ENCODE results near the gene DECR2. TPM values are rescaled to one million over a fixed set of nuclear protein-coding genes. Genes with fewer than 3 reads are reported as not detected.

The DECR2 gene
- total RNA-seq, 1 experiment from 2014 or later: 17.1 TPM

DNA sequence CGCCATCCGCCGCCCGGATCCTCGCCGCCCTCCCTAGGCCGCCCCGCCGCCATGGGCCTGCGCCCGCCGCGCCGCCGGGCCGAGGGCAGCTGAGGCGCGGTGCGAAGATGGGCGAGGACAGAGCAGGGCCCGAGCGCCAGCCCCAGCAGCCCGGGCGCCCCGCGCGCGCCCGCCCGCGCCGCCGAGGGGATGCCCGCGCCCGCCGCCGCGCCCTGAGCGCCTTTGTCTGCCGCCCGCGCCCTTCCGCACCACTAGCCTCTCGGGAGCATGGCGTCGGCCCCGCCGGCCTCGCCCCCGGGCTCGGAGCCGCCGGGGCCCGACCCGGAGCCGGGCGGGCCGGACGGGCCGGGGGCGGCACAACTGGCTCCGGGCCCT is 24.0 kb downstream of the DECR2 start:
- BruUV-seq (replicated peaks): no TSS peak
- CTCF ChIA-PET: interaction anchor here (0.6 to 1.2 kb wide), 2 partner anchors 24 to 62 kb away, joined by 3 read pairs; partner anchors contain the start of gene DECR2
- H3K4me1 ChIP-seq (ENCODE audit: control insufficient read depth in 1 of 2, insufficient read depth in 2 of 2, low read length in 2 of 2): peaks cover 16 to 35% of the 10 kb centered on the region in 2 experiments

DNA sequence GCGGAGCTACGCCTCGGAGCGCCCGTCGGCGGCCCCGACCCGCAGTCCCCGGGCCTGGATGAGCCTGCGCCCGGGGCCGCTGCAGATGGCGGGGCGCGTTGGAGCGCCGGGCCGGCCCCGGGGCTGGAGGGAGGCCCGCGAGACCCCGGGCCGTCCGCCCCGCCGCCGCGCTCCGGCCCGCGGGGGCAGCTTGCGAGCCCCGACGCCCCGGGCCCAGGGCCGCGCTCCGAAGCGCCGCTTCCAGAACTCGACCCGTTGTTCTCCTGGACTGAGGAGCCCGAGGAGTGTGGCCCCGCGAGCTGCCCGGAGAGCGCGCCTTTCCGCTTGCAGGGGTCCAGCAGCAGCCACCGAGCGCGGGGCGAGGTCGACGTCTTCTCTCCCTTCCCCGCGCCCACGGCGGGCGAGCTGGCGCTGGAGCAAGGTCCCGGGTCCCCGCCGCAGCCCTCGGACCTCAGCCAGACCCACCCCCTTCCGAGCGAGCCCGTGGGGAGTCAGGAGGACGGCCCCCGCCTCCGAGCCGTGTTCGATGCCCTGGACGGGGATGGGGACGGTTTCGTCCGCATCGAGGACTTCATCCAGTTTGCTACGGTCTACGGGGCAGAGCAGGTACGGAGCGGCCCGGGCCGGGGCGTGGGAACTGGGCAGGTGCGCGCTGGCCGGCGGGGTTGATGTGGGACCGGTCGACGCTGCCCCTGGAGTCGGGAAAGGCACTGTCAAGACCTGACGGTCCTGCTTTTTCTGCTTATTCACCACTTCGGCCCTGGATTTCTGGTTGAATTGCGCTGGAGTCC is 24.6 kb downstream of the DECR2 start:
- ChIA-PET POLR2A (no interaction called here), RAD21 (ENCODE audit: low non-redundant PET in 1 of 2, low total read pairs in 2 of 2, uncharacterized antibody in 2 of 2, unreplicated experiment in 2 of 2) (no interaction called here), CTCF (interaction anchor here (1.2 kb wide), 1 partner anchor 62 kb away, joined by 3 read pairs; no protein-coding TSS in a partner anchor)
- peaks cover 16 to 35% of the 10 kb centered on the region in 2 experiments for H3K4me1 ChIP-seq (ENCODE audit: control insufficient read depth in 1 of 2, insufficient read depth in 2 of 2, low read length in 2 of 2)
- ATAC-seq (no peak; the same call in 1 of the 2 replicates), DNase-seq (ENCODE audit: low read depth, low spot score) (no peak)
- peaks cover 15% of the 10 kb centered on the region; the same call in 1 of the 2 replicates for H3K79me2 ChIP-seq (ENCODE audit: insufficient read depth, low read length)
- peak overlapping the region; percentile 79 for H3K4me2 ChIP-seq (ENCODE audit: low read length)
- intact Hi-C loops (cut with micrococcal nuclease): no loop called here
- H4K20me1 ChIP-seq (ENCODE audit: insufficient read depth): no peaks in the 10 kb centered on the region
- peak overlapping the region; percentile 43; the same call in 1 of the 2 replicates for H3K27ac ChIP-seq (ENCODE audit: low read depth, low read length)
- no TSS peak for BruUV-seq (replicated peaks)
- no peaks in the 10 kb centered on the region for H3K9me3 ChIP-seq (ENCODE audit: control insufficient read depth in 1 of 2, insufficient read depth in 1 of 2, low read depth in 1 of 2, low read length in 2 of 2)
- TF ChIP-seq EGR1 (IDR thresholded peaks at IDR 0.05; ENCODE audit: low read depth) (no peak), CEBPB (IDR thresholded peaks at IDR 0.05; ENCODE audit: low read depth) (no peak), ZFX (IDR thresholded peaks at IDR 0.05) (no peak; the same call in 1 of the 2 replicates), EZH2 (IDR thresholded peaks at IDR 0.05) (no peak), EZH2phosphoT487 (IDR thresholded peaks at IDR 0.05; ENCODE audit: borderline replicate concordance) (no peak), ELF1 (IDR thresholded peaks at IDR 0.05; ENCODE audit: borderline replicate concordance, low read depth) (no peak), POLR2A (IDR thresholded peaks at IDR 0.05; ENCODE audit: borderline replicate concordance, extremely low read depth, insufficient read depth, insufficient read length) (no peak), FOSL1 (IDR thresholded peaks at IDR 0.05; ENCODE audit: low read depth) (no peak)
- TF ChIP-seq, protein P1, sequence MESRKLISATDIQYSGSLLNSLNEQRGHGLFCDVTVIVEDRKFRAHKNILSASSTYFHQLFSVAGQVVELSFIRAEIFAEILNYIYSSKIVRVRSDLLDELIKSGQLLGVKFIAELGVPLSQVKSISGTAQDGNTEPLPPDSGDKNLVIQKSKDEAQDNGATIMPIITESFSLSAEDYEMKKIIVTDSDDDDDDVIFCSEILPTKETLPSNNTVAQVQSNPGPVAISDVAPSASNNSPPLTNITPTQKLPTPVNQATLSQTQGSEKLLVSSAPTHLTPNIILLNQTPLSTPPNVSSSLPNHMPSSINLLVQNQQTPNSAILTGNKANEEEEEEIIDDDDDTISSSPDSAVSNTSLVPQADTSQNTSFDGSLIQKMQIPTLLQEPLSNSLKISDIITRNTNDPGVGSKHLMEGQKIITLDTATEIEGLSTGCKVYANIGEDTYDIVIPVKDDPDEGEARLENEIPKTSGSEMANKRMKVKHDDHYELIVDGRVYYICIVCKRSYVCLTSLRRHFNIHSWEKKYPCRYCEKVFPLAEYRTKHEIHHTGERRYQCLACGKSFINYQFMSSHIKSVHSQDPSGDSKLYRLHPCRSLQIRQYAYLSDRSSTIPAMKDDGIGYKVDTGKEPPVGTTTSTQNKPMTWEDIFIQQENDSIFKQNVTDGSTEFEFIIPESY (IDR thresholded peaks at IDR 0.05; ENCODE audit: extremely low read depth, insufficient replicate concordance, low read length): no peak
- peak overlapping the region; percentile 43 to 59 for H3K4me3 ChIP-seq (replicated peaks in 1 of 2; ENCODE audit: low read depth in 1 of 2, low read length in 2 of 2)
- no peak overlapping the region for H2AFZ ChIP-seq (ENCODE audit: low read depth, low read length, poor library complexity, severe bottlenecking)
- H3K36me3 ChIP-seq (ENCODE audit: control insufficient read depth in 1 of 2, insufficient read depth in 2 of 2, low read length in 2 of 2): no peaks in the 10 kb centered on the region
- H3K9me2 ChIP-seq (ENCODE audit: insufficient read depth): no peaks in the 10 kb centered on the region
- peak overlapping the region; percentile 52 for H3K9ac ChIP-seq (ENCODE audit: low read length)
- no peaks in the 10 kb centered on the region for H3K27me3 ChIP-seq (ENCODE audit: insufficient read depth, low read length)

More for the DNA sequence above, 24.0 kb downstream of the DECR2 start:
- H3K36me3 ChIP-seq (ENCODE audit: control insufficient read depth in 1 of 2, insufficient read depth in 2 of 2, low read length in 2 of 2): no peaks in the 10 kb centered on the region
- no peak for DNase-seq (ENCODE audit: low read depth, low spot score)
- H4K20me1 ChIP-seq (ENCODE audit: insufficient read depth): no peaks in the 10 kb centered on the region
- RAD21 ChIA-PET (ENCODE audit: low non-redundant PET in 1 of 2, low total read pairs in 2 of 2, uncharacterized antibody in 2 of 2, unreplicated experiment in 2 of 2): no interaction called here
- H2AFZ ChIP-seq (ENCODE audit: low read depth, low read length, poor library complexity, severe bottlenecking): no peak overlapping the region
- H3K9ac ChIP-seq (ENCODE audit: low read length): peak overlapping the region; percentile 55; the same call in 1 of the 2 replicates
- H3K9me2 ChIP-seq (ENCODE audit: insufficient read depth): no peaks in the 10 kb centered on the region
- intact Hi-C loops (cut with micrococcal nuclease): no loop called here
- H3K27me3 ChIP-seq (ENCODE audit: insufficient read depth, low read length): no peaks in the 10 kb centered on the region
- TF ChIP-seq ZFX (IDR thresholded peaks at IDR 0.05): peak; percentile 66
- TF ChIP-seq, protein P2, sequence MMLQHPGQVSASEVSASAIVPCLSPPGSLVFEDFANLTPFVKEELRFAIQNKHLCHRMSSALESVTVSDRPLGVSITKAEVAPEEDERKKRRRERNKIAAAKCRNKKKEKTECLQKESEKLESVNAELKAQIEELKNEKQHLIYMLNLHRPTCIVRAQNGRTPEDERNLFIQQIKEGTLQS (IDR thresholded peaks at IDR 0.05): no peak
- H3K27ac ChIP-seq (ENCODE audit: low read depth, low read length): peak overlapping the region; percentile 43; the same call in 1 of the 2 replicates
- POLR2A ChIA-PET: no interaction called here
- peaks cover 15% of the 10 kb centered on the region; the same call in 1 of the 2 replicates for H3K79me2 ChIP-seq (ENCODE audit: insufficient read depth, low read length)
- H3K9me3 ChIP-seq (ENCODE audit: control insufficient read depth in 1 of 2, insufficient read depth in 1 of 2, low read depth in 1 of 2, low read length in 2 of 2): no peaks in the 10 kb centered on the region
- peak overlapping the region; percentile 89 for H3K4me2 ChIP-seq (ENCODE audit: low read length)
- H3K4me3 ChIP-seq (replicated peaks in 1 of 2; ENCODE audit: low read depth in 1 of 2, low read length in 2 of 2): peak overlapping the region; percentile 43 to 60; a peak in 3 of 4 replicates
- ATAC-seq: peak; percentile 55
